Kidney (tissue), 14 donors: ENCODE measurements around the gene FAM24B. TPM values are rescaled to one million over a fixed set of nuclear protein-coding genes. Genes with fewer than 3 reads are reported as not detected.
"Not testable (repeated sequence)": the region's sequence is repeated elsewhere in the genome, so short reads cannot be mapped to it uniquely, and the experiment has no call there.

ENCODE experiments used
- DNase-seq, 5 donors: peaks; one replicate each; pipeline ENCODE4 v3.0.0-alpha.2; 2013 to 2020
- FAIRE-seq: peaks from 2 replicates; lab custom pipeline; 2012; peaks lifted over from hg19 to GRCh38; lab: Jason Lieb, UNC
- H3K27ac ChIP-seq, 2 donors: one replicate each; pipeline ENCODE4 v1.7.0; 2013; ENCODE audit warnings: low read depth in 2 of 2, low read length in 2 of 2, inconsistent platforms in 1 of 2
- H3K27me3 ChIP-seq: one replicate; pipeline ENCODE4 v1.7.1; 2013; ENCODE audit warnings: low read length, inconsistent platforms; ENCODE audit not compliant: control insufficient read depth, insufficient read depth
- H3K36me3 ChIP-seq, 3 donors: one replicate each; pipeline versions ENCODE4 v1.7.0 to v1.7.1; 2013; ENCODE audit warnings: low read length in 3 of 3, control low read depth in 1 of 3, inconsistent platforms in 1 of 3; ENCODE audit not compliant: insufficient read depth in 3 of 3, control insufficient read depth in 2 of 3
- H3K4me1 ChIP-seq, 3 donors: one replicate each; pipeline versions ENCODE4 v1.7.0 to v1.7.1; 2013; ENCODE audit warnings: low read length in 3 of 3, inconsistent platforms in 1 of 3, low read depth in 1 of 3; ENCODE audit not compliant: control insufficient read depth in 2 of 3, insufficient read depth in 2 of 3
- H3K4me3 ChIP-seq, 3 donors: one replicate each; pipeline versions ENCODE4 v1.7.0 to v1.8.1; 2013; ENCODE audit warnings: low read length in 3 of 3, control low read depth in 1 of 3, inconsistent platforms in 1 of 3
- H3K9ac ChIP-seq, 3 donors: one replicate each; pipeline versions ENCODE4 v1.7.0 to v1.7.1; 2013; ENCODE audit warnings: low read length in 3 of 3, control low read depth in 1 of 3, inconsistent platforms in 1 of 3
- H3K9me3 ChIP-seq, 3 donors: one replicate each; pipeline versions ENCODE4 v1.7.0 to v1.7.1; 2013; ENCODE audit warnings: low read length in 3 of 3, control low read depth in 1 of 3, inconsistent platforms in 1 of 3; ENCODE audit not compliant: control insufficient read depth in 2 of 3, insufficient read depth in 1 of 3
- CTCF ChIP-seq: IDR thresholded peaks from 3 replicates; pipeline ENCODE4 v1.5.1; 2012; ENCODE audit warnings: mild to moderate bottlenecking, moderate library complexity, borderline replicate concordance; ENCODE audit not compliant: insufficient read depth; ENCODE audit errors: extremely low read depth
- intact Hi-C: fragments of 100-400 bp; cut with DNase I; formaldehyde crosslinking; loops from one replicate; pipeline ENCODE4 v1.11.1; 2022
- polyA plus RNA-seq: library from polyadenylated mRNA; stranded (reverse); fragments of 350-450 nt; fragmentation: Illumina TruSeq; extraction: RNeasy Lipid Tissue Mini Kit (QIAGEN cat#74804); gene quantifications from one replicate; pipeline ENCODE4 v1.2.3, GENCODE V29; 2014; ENCODE audit warnings: low read depth, low replicate concordance; ENCODE audit not compliant: insufficient read depth
- total RNA-seq: library from RNA; stranded (reverse); fragmentation: NEBNext Ultra II Directional; extraction: Animal tissue kit (Norgen Biotek cat#: 25700); gene quantifications from one replicate; pipeline ENCODE4 v1.2.1, GENCODE V29; 2021
- donor health status: control.
- donor health status: control.
- donor health status: control.
- donor health status: control.
- donor health status: control.
- donor health status: DM: yes; HTN: yes; CAD: no.
- donor health status: Normal renal cell carcinoma (clear cell type).

The FAM24B gene
- total and polyA plus RNA-seq, 2 donors from 2014 or later, result 3.8 to 26.7 TPM

GRCh38 chr10:122859527-122859926, 19.9 kb downstream of the FAM24B start:
- Histone ChIP-seq H3K27ac (no peak overlapping the region), H3K4me3 (no peak overlapping the region), H3K9ac (no peak overlapping the region), H3K9me3 (no peaks in the 10 kb centered on the region), H3K27me3 (no peaks in the 10 kb centered on the region), H3K4me1 (peaks cover 0 to 3% (median 0%) of the 10 kb centered on the region in 3 donors), H3K36me3 (no peaks in the 10 kb centered on the region)
- DNase-seq (no peak), FAIRE-seq (no peak)
- intact Hi-C loops, result no loop called here
- no peak for TF ChIP-seq CTCF

- H3K27me3 ChIP-seq, H3K36me3 ChIP-seq, H3K9ac ChIP-seq, intact Hi-C loops, DNase-seq, FAIRE-seq, H3K27ac ChIP-seq, H3K9me3 ChIP-seq, H3K4me3 ChIP-seq, H3K4me1 ChIP-seq: not testable (repeated sequence)
Measured at GRCh38 chr10:122858042-122858441, 21.3 kb downstream of the FAM24B start.

- FAIRE-seq, result no peak
- no peak for TF ChIP-seq CTCF
- intact Hi-C loops, result no loop called here
- Histone ChIP-seq H3K36me3 (no peaks in the 10 kb centered on the region), H3K4me1 (peaks cover 0 to 3% (median 0%) of the 10 kb centered on the region in 3 donors), H3K9me3 (no peaks in the 10 kb centered on the region), H3K4me3 (no peak overlapping the region), H3K27me3 (no peaks in the 10 kb centered on the region), H3K9ac (no peak overlapping the region), H3K27ac (no peak overlapping the region)
- no peak for DNase-seq
Measured at GRCh38 chr10:122856902-122857301, 22.5 kb downstream of the FAM24B start.

- H3K36me3 ChIP-seq, result no peaks in the 10 kb centered on the region
- H3K4me1 ChIP-seq, result peaks cover 0 to 3% (median 0%) of the 10 kb centered on the region in 3 donors
- no peak for DNase-seq
- H3K9ac ChIP-seq, result no peak overlapping the region
- no peaks in the 10 kb centered on the region for H3K27me3 ChIP-seq
- intact Hi-C loops, result no loop called here
- no peak for FAIRE-seq
- H3K27ac ChIP-seq, result no peak overlapping the region
- no peak overlapping the region for H3K4me3 ChIP-seq
- no peaks in the 10 kb centered on the region for H3K9me3 ChIP-seq
- no peak for TF ChIP-seq CTCF
Measured at GRCh38 chr10:122855745-122856144, 23.6 kb downstream of the FAM24B start.
